ENCODE data around the gene ANXA2. TPM values are rescaled to one million over a fixed set of nuclear protein-coding genes. Genes with fewer than 3 reads are reported as not detected.

Gene ANXA2
- total and polyA plus RNA-seq, 10 of the 15 experiments (the other 5 are each of a cell fraction or from before 2014, with no cell fraction given): 135 to 540 (median 281) TPM

GRCh38 chr15:60396100-60396499 is 1.7 kb downstream of the ANXA2 start (continued):
- no peak for TF ChIP-seq CEBPZ (IDR thresholded peaks at IDR 0.05; ENCODE audit: low read depth, low read length)
- TF ChIP-seq, protein P1, sequence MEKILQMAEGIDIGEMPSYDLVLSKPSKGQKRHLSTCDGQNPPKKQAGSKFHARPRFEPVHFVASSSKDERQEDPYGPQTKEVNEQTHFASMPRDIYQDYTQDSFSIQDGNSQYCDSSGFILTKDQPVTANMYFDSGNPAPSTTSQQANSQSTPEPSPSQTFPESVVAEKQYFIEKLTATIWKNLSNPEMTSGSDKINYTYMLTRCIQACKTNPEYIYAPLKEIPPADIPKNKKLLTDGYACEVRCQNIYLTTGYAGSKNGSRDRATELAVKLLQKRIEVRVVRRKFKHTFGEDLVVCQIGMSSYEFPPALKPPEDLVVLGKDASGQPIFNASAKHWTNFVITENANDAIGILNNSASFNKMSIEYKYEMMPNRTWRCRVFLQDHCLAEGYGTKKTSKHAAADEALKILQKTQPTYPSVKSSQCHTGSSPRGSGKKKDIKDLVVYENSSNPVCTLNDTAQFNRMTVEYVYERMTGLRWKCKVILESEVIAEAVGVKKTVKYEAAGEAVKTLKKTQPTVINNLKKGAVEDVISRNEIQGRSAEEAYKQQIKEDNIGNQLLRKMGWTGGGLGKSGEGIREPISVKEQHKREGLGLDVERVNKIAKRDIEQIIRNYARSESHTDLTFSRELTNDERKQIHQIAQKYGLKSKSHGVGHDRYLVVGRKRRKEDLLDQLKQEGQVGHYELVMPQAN (conservative IDR thresholded peaks at IDR 0.05): no peak

DNA sequence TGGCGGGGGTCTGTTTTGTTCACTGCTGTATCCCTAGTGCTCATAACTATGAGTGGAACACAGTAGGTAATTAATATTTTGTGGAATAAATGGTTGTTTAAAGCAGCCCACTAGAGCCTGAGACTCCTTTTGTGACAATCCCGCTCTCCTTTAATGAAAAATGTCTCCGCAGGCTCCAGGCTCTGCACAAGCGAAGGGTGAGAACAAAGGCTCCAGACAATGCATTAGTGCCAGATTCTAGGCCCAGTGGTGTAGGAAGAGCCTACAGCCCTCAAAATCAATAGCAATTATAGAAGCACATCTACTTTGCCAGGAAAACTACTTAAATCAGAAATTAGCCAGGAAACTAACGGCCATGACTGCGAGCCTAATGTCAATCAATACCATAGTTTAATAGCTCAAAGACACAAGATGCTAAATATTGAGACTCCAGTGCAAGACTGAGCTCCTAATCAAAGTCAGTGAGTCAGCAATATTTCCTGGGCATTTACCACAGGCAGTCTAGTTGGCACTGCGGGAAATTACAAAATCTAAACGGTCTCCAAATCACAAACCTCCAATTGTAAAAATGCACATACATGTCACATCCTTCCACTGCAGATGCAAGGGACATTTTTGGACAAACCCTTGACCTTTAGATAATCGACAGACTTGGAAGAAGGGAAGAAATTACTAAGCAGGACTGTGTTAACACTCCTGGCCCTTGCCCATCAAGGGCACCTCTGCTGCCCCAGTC is 2.3 kb downstream of the ANXA2 start:
- intact Hi-C loops (cut with micrococcal nuclease; ENCODE audit: unreplicated experiment) (loop anchor here (2.0 to 10.0 kb wide), 3 partner anchors 83 to 708 kb away; partner anchors contain the start of genes BNIP2 and ICE2), in situ Hi-C loops (cut with MboI) (no loop called here)
- FAIRE-seq (no peak), ATAC-seq (no peak), DNase-seq (ENCODE audit: low read depth, low spot score) (no peak)
- Histone ChIP-seq H3K4me2 (ENCODE audit: control insufficient read depth, insufficient read depth) (0 out of 2 replicates have a peak overlapping the region, but pooled peaks have one; percentile 4), H3K79me2 (ENCODE audit: control insufficient read depth, insufficient read depth, low read length) (peaks cover 32% of the 10 kb centered on the region), H3K9ac (ENCODE audit: control insufficient read depth, insufficient read depth, low read length) (no peak overlapping the region), H3K4me1 (ENCODE audit: control insufficient read depth, insufficient read depth, low read length) (peaks cover 8% of the 10 kb centered on the region; the same call in 1 of the 2 replicates), H3K27ac (ENCODE audit: control insufficient read depth, insufficient read depth) (no peak overlapping the region), H3K27me3 (replicated peaks in 1 of 2; ENCODE audit: control insufficient read depth in 2 of 2, insufficient read depth in 2 of 2, low read length in 1 of 2) (no peaks in the 10 kb centered on the region), H4K20me1 (ENCODE audit: control insufficient read depth, insufficient read depth) (no peaks in the 10 kb centered on the region), H3K36me3 (ENCODE audit: control insufficient read depth in 2 of 2, insufficient read depth in 2 of 2, low read length in 1 of 2) (peaks cover 0 to 7% of the 10 kb centered on the region in 2 experiments; a peak in 1 of 4 replicates), H3K4me3 (no peak overlapping the region), H2AFZ (ENCODE audit: control insufficient read depth, low read depth, low read length) (no peak overlapping the region), H3K9me3 (replicated peaks; ENCODE audit: control insufficient read depth, insufficient read depth, low read length) (no peaks in the 10 kb centered on the region)
- no TSS peak for BruUV-seq (replicated peaks)
- no peak for TF ChIP-seq RELB (IDR thresholded peaks at IDR 0.05; ENCODE audit: low read depth)
- TF ChIP-seq NR2F1 (conservative IDR thresholded peaks at IDR 0.05): no peak
- TF ChIP-seq CEBPB (IDR thresholded peaks at IDR 0.05; ENCODE audit: borderline replicate concordance in 1 of 2, low read depth in 2 of 2, low read length in 2 of 2): no peak
- ChIA-PET RAD21 (ENCODE audit: unreplicated experiment) (interaction anchor here (1.6 kb wide), 1 partner anchor 36 kb away, joined by 3 read pairs; no protein-coding TSS in a partner anchor), CTCF (interaction anchor here (1.2 to 2.1 kb wide), 4 partner anchors 10 to 126 kb away, joined by 3 to 9 read pairs (median 5); no protein-coding TSS in a partner anchor), POLR2A (no interaction called here), SMC1A (ENCODE audit: uncharacterized antibody, unreplicated experiment) (interaction anchor here (1.6 kb wide), 1 partner anchor 10 kb away, joined by 5 read pairs; no protein-coding TSS in a partner anchor)
- WGBS (ENCODE audit: insufficient coverage, insufficient replicate concordance, low lambda C conversion rate, missing lambda C conversion rate): 92% methylated on average over 9 of the region's 9 CpGs
